GM10266 (cell line): ENCODE results near the gene C15orf39.

ENCODE experiments used
- DNase-seq: peaks from one replicate; pipeline ENCODE4 v3.0.0; 2012; ENCODE audit errors: extremely low spot score
- CTCF ChIP-seq: IDR thresholded peaks from 2 replicates; pipeline ENCODE4 v1.5.1; 2012; ENCODE audit warnings: mild to moderate bottlenecking, low read depth; ENCODE audit not compliant: control insufficient read depth, insufficient read depth; ENCODE audit errors: missing control alignments

C15orf39 gene

DNA sequence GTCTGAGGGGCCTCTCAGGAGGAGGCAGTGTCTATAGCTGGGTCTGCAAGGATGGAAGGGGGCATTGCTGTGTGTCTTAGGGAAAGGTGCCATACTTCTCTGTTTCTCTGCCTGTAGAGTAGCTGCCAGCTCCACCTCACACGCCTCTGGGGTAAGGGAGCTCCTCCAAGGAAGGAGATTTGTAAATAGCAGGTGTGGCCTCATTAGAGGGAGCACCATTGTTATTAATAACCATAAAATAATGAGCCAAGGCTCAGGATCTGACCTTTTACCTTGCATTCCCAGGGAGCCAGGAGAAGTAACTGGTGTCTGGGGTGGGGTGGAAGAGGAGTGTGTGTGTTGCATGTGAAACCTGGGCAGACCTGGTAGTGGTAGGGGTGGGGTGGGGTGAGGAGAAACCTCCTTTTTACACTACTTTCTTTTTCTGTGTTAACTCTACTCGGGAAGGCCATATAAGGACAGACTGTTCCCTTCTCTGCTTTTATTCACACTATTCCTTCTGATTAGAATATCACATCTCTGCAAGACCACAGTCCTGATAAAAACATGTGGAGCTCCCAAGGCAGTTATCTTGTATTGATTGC lies 2.2 kb upstream of the C15orf39 start:
- DNase-seq, result no peak
- no peak for TF ChIP-seq CTCF

GRCh38 chr15:75200391-75200764 lies 1.3 kb upstream of the C15orf39 start:
- DNase-seq, result no peak
- no peak for TF ChIP-seq CTCF

- DNase-seq, result peak; percentile 62
- TF ChIP-seq CTCF, result no peak
Observed at GRCh38 chr15:75200765-75201615, 692 bp upstream of the C15orf39 start.

- peak; percentile 87 for DNase-seq
- peak; percentile 2 for TF ChIP-seq CTCF
Observed at GRCh38 chr15:75202251-75203016, 752 bp downstream of the C15orf39 start.

DNA sequence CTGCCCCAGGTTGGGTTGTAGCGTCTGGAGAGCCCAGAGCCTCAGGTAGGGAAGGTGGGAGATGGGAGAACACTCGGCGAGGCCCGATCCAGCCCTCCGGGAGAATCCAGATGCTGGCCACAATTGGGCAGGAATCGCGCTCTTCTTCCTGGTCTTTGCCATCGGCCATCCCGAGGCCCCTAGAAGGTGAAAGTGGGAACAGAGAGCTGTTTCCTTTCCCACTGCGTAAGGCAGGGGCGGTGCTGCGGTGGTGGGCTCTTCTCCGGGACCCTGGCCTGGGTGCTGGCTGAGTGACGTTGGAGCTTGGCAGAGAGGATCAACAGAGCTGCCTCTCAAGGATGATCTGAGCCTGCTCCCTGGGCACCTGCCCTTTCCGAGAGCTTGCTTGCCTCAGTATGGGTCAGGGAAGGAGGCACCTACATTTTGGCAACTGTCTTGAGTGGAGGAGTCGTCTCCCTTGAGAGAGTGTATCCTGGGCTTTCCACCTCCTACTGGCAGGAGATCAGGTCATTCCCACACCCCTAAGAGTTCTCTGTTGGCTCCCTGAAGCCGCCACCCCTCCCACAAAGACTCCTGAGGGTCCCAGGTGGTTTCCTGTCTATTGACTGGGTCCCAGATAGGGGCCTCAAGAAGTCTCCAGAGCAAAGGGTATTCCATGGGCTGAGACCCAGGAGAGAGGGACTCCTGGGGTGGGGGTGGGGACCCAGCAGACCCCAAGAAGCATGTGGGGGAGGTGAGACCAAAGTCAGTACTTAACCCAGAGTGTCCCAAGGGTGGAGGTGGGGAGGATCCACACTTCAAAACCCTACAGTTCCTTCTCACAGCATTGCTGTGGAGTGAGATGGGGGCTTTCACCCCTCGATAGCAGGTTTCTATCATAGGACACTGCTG lies 1.6 kb downstream of the C15orf39 start:
- TF ChIP-seq CTCF, result no peak
- DNase-seq, result no peak

GRCh38 chr15:75203908-75204263 lies 2.2 kb downstream of the C15orf39 start:
- no peak for TF ChIP-seq CTCF
- no peak for DNase-seq
